ENCODE data around the gene PHPT1. TPM values are rescaled to one million over a fixed set of nuclear protein-coding genes. Genes with fewer than 3 reads are reported as not detected.

PHPT1 gene
- total RNA-seq, 2 donors from 2014 or later: 137 to 176 TPM

DNA sequence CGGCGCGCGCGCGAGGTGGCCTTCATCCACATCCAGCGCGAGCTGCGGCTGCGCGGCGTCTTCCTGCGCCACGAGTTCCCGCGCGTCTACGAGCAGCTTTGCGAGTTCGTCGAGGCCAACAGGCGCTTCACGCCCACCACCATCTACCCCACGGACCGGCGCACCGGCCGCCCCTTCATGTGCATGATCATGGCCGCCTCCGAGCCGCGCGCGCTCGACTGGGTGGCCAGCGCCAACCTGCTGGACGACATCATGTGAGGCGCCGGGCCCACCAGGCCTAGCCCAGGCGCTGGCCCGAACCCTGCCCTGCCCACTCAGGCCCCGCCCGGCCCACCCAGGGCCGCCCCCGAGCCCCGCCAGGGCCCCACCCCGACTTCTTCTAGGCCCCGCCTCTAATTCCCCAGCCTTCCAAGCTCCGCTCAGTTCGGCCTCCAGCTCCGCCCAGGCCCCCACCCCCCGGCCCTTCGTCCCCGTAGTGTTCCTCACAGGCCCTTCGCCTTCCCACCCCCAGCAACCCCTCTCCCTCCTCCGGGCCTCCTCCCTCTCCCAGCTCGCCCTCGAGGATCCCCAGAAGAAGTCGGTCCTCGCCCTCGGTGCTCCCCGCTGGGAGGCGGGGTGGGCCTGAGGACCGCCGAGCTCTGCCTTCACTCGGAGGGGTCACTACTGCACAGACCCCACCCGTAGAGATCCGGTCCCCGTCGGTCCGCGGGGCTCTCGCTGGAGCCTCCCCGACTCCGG, 2.0 kb upstream of the PHPT1 start:
- H3K4me3 ChIP-seq: peak overlapping the region; percentile 84
- H3K4me1 ChIP-seq: peaks cover 24% of the 10 kb centered on the region
- peak; percentile 89 for DNase-seq
- H3K9me3 ChIP-seq: no peaks in the 10 kb centered on the region
- H3K27ac ChIP-seq: peak overlapping the region; percentile 89
- H3K27me3 ChIP-seq: peaks cover 19% of the 10 kb centered on the region
- intact Hi-C loops (cut with DNase I): loop anchor here (10.0 kb wide), 1 partner anchor 52 kb away; the partner anchor contains the start of genes CCDC183 and TMEM141
- TF ChIP-seq, protein P1, sequence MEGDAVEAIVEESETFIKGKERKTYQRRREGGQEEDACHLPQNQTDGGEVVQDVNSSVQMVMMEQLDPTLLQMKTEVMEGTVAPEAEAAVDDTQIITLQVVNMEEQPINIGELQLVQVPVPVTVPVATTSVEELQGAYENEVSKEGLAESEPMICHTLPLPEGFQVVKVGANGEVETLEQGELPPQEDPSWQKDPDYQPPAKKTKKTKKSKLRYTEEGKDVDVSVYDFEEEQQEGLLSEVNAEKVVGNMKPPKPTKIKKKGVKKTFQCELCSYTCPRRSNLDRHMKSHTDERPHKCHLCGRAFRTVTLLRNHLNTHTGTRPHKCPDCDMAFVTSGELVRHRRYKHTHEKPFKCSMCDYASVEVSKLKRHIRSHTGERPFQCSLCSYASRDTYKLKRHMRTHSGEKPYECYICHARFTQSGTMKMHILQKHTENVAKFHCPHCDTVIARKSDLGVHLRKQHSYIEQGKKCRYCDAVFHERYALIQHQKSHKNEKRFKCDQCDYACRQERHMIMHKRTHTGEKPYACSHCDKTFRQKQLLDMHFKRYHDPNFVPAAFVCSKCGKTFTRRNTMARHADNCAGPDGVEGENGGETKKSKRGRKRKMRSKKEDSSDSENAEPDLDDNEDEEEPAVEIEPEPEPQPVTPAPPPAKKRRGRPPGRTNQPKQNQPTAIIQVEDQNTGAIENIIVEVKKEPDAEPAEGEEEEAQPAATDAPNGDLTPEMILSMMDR (IDR thresholded peaks at IDR 0.05): no peak
- H3K9ac ChIP-seq (ENCODE audit: low read depth in 2 of 2, low read length in 2 of 2): peak overlapping the region; percentile 96 to 99
- no peaks in the 10 kb centered on the region for H3K36me3 ChIP-seq

GRCh38 chr9:136847826-136848392, 1.3 kb upstream of the PHPT1 start:
- peak overlapping the region; percentile 89 for H3K27ac ChIP-seq
- peaks cover 19% of the 10 kb centered on the region for H3K27me3 ChIP-seq
- peak overlapping the region; percentile 96 to 99 for H3K9ac ChIP-seq (ENCODE audit: low read depth in 2 of 2, low read length in 2 of 2)
- H3K9me3 ChIP-seq: no peaks in the 10 kb centered on the region
- no peaks in the 10 kb centered on the region for H3K36me3 ChIP-seq
- TF ChIP-seq, protein P1 (IDR thresholded peaks at IDR 0.05): no peak
- DNase-seq: peak; percentile 95
- intact Hi-C loops (cut with DNase I): loop anchor here (10.0 kb wide), 1 partner anchor 53 kb away; the partner anchor contains the start of genes CCDC183 and TMEM141
- H3K4me1 ChIP-seq: peaks cover 20% of the 10 kb centered on the region
- H3K4me3 ChIP-seq: peak overlapping the region; percentile 84

DNA sequence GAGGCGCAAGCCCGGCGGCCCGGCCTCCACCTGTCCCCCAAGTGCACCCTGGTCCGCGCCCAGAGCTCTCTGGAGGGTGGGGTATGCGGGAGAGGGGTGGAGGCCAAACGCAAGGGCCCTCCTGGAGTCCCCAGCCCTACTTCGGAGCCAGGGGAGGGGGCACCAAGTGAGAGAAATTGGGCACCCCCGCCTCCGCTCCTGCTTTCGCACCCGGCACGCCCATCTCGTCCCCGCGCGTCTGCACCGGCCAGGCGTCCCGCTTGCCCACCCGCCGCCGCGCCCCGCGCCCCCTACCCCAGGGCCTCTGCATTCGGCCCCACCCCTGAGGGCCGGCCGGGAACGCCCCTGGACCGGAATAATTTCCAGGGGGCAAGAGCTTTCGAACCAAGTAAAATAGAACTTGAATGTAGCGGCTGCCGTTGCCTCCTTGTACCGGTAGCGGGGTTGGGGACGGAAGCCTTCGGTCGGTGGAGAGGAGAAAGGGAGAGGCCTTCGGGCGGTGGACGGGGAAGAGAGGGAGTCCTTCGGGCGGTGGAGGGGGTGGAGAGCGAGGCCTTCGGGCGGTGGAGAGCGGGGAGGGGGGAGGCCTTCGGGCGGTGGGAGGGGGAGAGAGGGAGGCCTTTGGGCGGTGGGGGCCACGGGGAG, 694 bp upstream of the PHPT1 start:
- Histone ChIP-seq H3K9ac (ENCODE audit: low read depth in 2 of 2, low read length in 2 of 2) (peak overlapping the region; percentile 96 to 99), H3K4me3 (peak overlapping the region; percentile 84), H3K9me3 (no peaks in the 10 kb centered on the region), H3K27me3 (peaks cover 19% of the 10 kb centered on the region), H3K27ac (peak overlapping the region; percentile 89), H3K4me1 (peaks cover 14% of the 10 kb centered on the region), H3K36me3 (no peaks in the 10 kb centered on the region)
- DNase-seq: peak; percentile 59
- TF ChIP-seq, protein P1 (IDR thresholded peaks at IDR 0.05): no peak
- intact Hi-C loops (cut with DNase I): loop anchor here (10.0 kb wide), 1 partner anchor 54 kb away; the partner anchor contains the start of genes CCDC183 and TMEM141

DNA sequence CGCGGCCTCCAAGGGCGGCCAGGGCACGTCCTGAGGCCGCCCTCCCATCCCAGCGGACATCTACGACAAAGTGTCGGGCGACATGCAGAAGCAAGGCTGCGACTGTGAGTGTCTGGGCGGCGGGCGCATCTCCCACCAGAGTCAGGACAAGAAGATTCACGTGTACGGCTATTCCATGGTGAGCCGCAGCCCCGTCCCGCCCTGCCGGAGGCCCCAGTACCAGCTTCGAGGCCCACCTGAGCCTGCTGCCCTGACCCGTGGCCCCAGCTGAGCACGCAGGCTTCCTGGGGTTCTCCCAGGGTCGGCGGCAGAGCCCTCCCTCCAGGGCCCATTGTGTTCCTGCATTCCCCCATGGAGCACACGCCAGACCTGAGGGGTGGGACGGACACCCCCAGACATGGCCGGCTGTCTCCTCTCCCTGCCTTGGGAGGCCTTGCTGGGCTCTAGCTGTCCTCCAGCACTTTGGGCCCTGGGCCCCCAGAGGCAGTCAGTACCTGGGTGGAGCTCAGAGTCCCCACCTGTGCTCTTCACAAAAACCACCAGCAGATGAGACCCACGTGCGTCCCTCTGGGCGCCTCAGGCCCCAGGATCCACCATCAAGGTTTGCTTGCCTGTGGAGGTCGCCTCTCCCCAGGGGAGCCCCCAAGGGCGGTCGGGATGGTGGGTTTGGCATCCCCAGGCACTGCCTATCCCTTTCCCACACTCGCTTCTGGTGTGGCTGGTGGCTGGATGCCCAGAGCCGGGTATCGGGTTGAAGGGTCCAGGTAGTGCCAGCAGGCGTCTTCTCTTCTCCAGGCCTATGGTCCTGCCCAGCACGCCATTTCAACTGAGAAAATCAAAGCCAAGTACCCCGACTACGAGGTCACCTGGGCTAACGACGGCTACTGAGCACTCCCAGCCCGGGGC, 1.0 kb downstream of the PHPT1 start:
- no peaks in the 10 kb centered on the region for H3K36me3 ChIP-seq
- H3K27me3 ChIP-seq: peaks cover 10% of the 10 kb centered on the region
- intact Hi-C loops (cut with DNase I): loop anchor here (10.0 kb wide), 1 partner anchor 55 kb away; the partner anchor contains the start of genes CCDC183 and TMEM141
- peak overlapping the region; percentile 81 to 87 for H3K9ac ChIP-seq (ENCODE audit: low read depth in 2 of 2, low read length in 2 of 2)
- TF ChIP-seq, protein P1 (IDR thresholded peaks at IDR 0.05): no peak
- H3K4me1 ChIP-seq: peaks cover 6% of the 10 kb centered on the region
- H3K9me3 ChIP-seq: no peaks in the 10 kb centered on the region
- DNase-seq: no peak
- peak overlapping the region; percentile 84 for H3K4me3 ChIP-seq
- peak overlapping the region; percentile 89 for H3K27ac ChIP-seq

All from colonic mucosa (tissue), 4 donors.